ENCODE data around the gene ZNF322. TPM values are rescaled to one million over a fixed set of nuclear protein-coding genes. Genes with fewer than 3 reads are reported as not detected.
A peak's percentile ranks its signal among the peaks of the same experiment; 100 is the strongest.

The ZNF322 gene
- total RNA-seq, 1 experiment from 2014 or later = 22.5 TPM

GRCh38 chr6:26598267-26598666 lies 61.3 kb downstream of the ZNF322 start:
- H3K36me3 ChIP-seq (ENCODE audit: control insufficient read depth, insufficient read depth, low read length) = no peaks in the 10 kb centered on the region
- H3K4me3 ChIP-seq (ENCODE audit: low read depth, low read length) = no peak overlapping the region
- TF ChIP-seq CTCF (IDR thresholded peaks at IDR 0.05; ENCODE audit: insufficient read depth in 1 of 2, low read depth in 1 of 2, low read length in 1 of 2, severe bottlenecking in 1 of 2, unreplicated experiment in 1 of 2) = no peak
- H3K27me3 Mint-ChIP-seq (ENCODE audit: insufficient read depth, unreplicated experiment) = no peaks in the 10 kb centered on the region
- H3K9me3 ChIP-seq = no peaks in the 10 kb centered on the region
- no TSS peak for BruUV-seq (replicated peaks)
- no peaks in the 10 kb centered on the region for H3K4me1 Mint-ChIP-seq (ENCODE audit: low read depth, unreplicated experiment)
- no peaks in the 10 kb centered on the region for H3K9me3 Mint-ChIP-seq (ENCODE audit: unreplicated experiment)
- POLR2A ChIA-PET = no interaction called here
- no peak overlapping the region for H3K4me3 Mint-ChIP-seq (ENCODE audit: unreplicated experiment)
- CTCF ChIA-PET = no interaction called here
- no peak for DNase-seq
- H3K27ac Mint-ChIP-seq (ENCODE audit: unreplicated experiment) = no peak overlapping the region
- intact Hi-C loops (cut with micrococcal nuclease; ENCODE audit: unreplicated experiment) = no loop called here
- no peaks in the 10 kb centered on the region for H3K27me3 ChIP-seq (replicated peaks; ENCODE audit: control insufficient read depth, insufficient read depth, low read length)
- peaks cover 16% of the 10 kb centered on the region for H3K36me3 Mint-ChIP-seq (ENCODE audit: insufficient read depth, unreplicated experiment)
- H3K4me1 ChIP-seq = no peaks in the 10 kb centered on the region

- H3K9me3 Mint-ChIP-seq (ENCODE audit: unreplicated experiment) = no peaks in the 10 kb centered on the region
- H3K36me3 ChIP-seq (ENCODE audit: control insufficient read depth, insufficient read depth, low read length) = no peaks in the 10 kb centered on the region
- no peaks in the 10 kb centered on the region for H3K27me3 ChIP-seq (replicated peaks; ENCODE audit: control insufficient read depth, insufficient read depth, low read length)
- ChIA-PET POLR2A (interaction anchor here (0.6 kb wide), 1 partner anchor 697 kb away, joined by 3 read pairs; no protein-coding TSS in a partner anchor), CTCF (no interaction called here)
- peak overlapping the region; percentile 91 for H3K4me3 ChIP-seq (ENCODE audit: low read depth, low read length)
- H3K4me1 ChIP-seq = no peaks in the 10 kb centered on the region
- intact Hi-C loops (cut with micrococcal nuclease; ENCODE audit: unreplicated experiment) = no loop called here
- no peak for TF ChIP-seq CTCF (IDR thresholded peaks at IDR 0.05; ENCODE audit: insufficient read depth in 1 of 2, low read depth in 1 of 2, low read length in 1 of 2, severe bottlenecking in 1 of 2, unreplicated experiment in 1 of 2)
- DNase-seq = no peak
- no peaks in the 10 kb centered on the region for H3K4me1 Mint-ChIP-seq (ENCODE audit: low read depth, unreplicated experiment)
- no TSS peak for BruUV-seq (replicated peaks)
- no peak overlapping the region for H3K27ac Mint-ChIP-seq (ENCODE audit: unreplicated experiment)
- no peaks in the 10 kb centered on the region for H3K9me3 ChIP-seq
- H3K36me3 Mint-ChIP-seq (ENCODE audit: insufficient read depth, unreplicated experiment) = peaks cover 16% of the 10 kb centered on the region
- H3K27me3 Mint-ChIP-seq (ENCODE audit: insufficient read depth, unreplicated experiment) = no peaks in the 10 kb centered on the region
- no peak overlapping the region for H3K4me3 Mint-ChIP-seq (ENCODE audit: unreplicated experiment)
Observed at GRCh38 chr6:26597821-26598220, 61.7 kb downstream of the ZNF322 start.

GRCh38 chr6:26597389-26597766 lies 62.2 kb downstream of the ZNF322 start:
- intact Hi-C loops (cut with micrococcal nuclease; ENCODE audit: unreplicated experiment) = no loop called here
- no peaks in the 10 kb centered on the region for H3K4me1 Mint-ChIP-seq (ENCODE audit: low read depth, unreplicated experiment)
- H3K4me1 ChIP-seq = no peaks in the 10 kb centered on the region
- no peaks in the 10 kb centered on the region for H3K27me3 Mint-ChIP-seq (ENCODE audit: insufficient read depth, unreplicated experiment)
- no peaks in the 10 kb centered on the region for H3K27me3 ChIP-seq (replicated peaks; ENCODE audit: control insufficient read depth, insufficient read depth, low read length)
- no peak overlapping the region for H3K27ac Mint-ChIP-seq (ENCODE audit: unreplicated experiment)
- no peaks in the 10 kb centered on the region for H3K9me3 Mint-ChIP-seq (ENCODE audit: unreplicated experiment)
- H3K36me3 ChIP-seq (ENCODE audit: control insufficient read depth, insufficient read depth, low read length) = no peaks in the 10 kb centered on the region
- H3K4me3 Mint-ChIP-seq (ENCODE audit: unreplicated experiment) = no peak overlapping the region
- H3K4me3 ChIP-seq (ENCODE audit: low read depth, low read length) = peak overlapping the region; percentile 91
- H3K9me3 ChIP-seq = no peaks in the 10 kb centered on the region
- H3K36me3 Mint-ChIP-seq (ENCODE audit: insufficient read depth, unreplicated experiment) = peaks cover 16% of the 10 kb centered on the region
- DNase-seq = no peak
- no peak for TF ChIP-seq CTCF (IDR thresholded peaks at IDR 0.05; ENCODE audit: insufficient read depth in 1 of 2, low read depth in 1 of 2, low read length in 1 of 2, severe bottlenecking in 1 of 2, unreplicated experiment in 1 of 2)
- BruUV-seq (replicated peaks) = no TSS peak
- POLR2A ChIA-PET = interaction anchor here (0.6 kb wide), 1 partner anchor 698 kb away, joined by 3 read pairs; no protein-coding TSS in a partner anchor
- CTCF ChIA-PET = no interaction called here
